WTC11 (cell line): ENCODE results near the gene GRIFIN.

ENCODE experiments used
- FOXP1 ChIP-seq: sonication (generic); formaldehyde crosslinking; IDR thresholded peaks from 2 replicates; pipeline ENCODE4 v1.8.0; 2022; ENCODE audit warnings: missing genetic modification reagents, mild to moderate bottlenecking, moderate library complexity, borderline replicate concordance
- NR1H2 ChIP-seq: sonication (generic); formaldehyde crosslinking; IDR thresholded peaks from 2 replicates; pipeline ENCODE4 v1.9.0; 2021; ENCODE audit warnings: mild to moderate bottlenecking, moderate library complexity, missing genetic modification reagents
- USF2 ChIP-seq: sonication (generic); formaldehyde crosslinking; IDR thresholded peaks from 2 replicates; pipeline ENCODE4 v1.8.1; 2023; ENCODE audit warnings: mild to moderate bottlenecking, missing genetic modification reagents, moderate library complexity
- TF ChIP-seq, protein P1 (sequence below): fragments of 200-600 bp; IDR thresholded peaks from 2 replicates; pipeline ENCODE4 v1.8.0; 2022; ENCODE audit warnings: antibody characterized with exemption
- TF ChIP-seq, protein P2 (sequence below): sonication (generic); formaldehyde crosslinking; conservative IDR thresholded peaks from 2 replicates; pipeline ENCODE4 v1.8.1; 2022; ENCODE audit warnings: mild to moderate bottlenecking, missing genetic modification reagents

- TF ChIP-seq USF2: no peak
- TF ChIP-seq, protein P1, sequence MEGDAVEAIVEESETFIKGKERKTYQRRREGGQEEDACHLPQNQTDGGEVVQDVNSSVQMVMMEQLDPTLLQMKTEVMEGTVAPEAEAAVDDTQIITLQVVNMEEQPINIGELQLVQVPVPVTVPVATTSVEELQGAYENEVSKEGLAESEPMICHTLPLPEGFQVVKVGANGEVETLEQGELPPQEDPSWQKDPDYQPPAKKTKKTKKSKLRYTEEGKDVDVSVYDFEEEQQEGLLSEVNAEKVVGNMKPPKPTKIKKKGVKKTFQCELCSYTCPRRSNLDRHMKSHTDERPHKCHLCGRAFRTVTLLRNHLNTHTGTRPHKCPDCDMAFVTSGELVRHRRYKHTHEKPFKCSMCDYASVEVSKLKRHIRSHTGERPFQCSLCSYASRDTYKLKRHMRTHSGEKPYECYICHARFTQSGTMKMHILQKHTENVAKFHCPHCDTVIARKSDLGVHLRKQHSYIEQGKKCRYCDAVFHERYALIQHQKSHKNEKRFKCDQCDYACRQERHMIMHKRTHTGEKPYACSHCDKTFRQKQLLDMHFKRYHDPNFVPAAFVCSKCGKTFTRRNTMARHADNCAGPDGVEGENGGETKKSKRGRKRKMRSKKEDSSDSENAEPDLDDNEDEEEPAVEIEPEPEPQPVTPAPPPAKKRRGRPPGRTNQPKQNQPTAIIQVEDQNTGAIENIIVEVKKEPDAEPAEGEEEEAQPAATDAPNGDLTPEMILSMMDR: no peak
- no peak for TF ChIP-seq NR1H2 (CRISPR knock-in tag)
- TF ChIP-seq, protein P2, sequence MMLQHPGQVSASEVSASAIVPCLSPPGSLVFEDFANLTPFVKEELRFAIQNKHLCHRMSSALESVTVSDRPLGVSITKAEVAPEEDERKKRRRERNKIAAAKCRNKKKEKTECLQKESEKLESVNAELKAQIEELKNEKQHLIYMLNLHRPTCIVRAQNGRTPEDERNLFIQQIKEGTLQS (CRISPR knock-in tag): no peak
- no peak for TF ChIP-seq FOXP1 (CRISPR knock-in tag)
These were observed 19.5 kb upstream of the GRIFIN start for GRCh38 chr7:2495418-2496299.
